ENCODE results near the gene C6. TPM values are rescaled to one million over a fixed set of nuclear protein-coding genes. Genes with fewer than 3 reads are reported as not detected.

C6 gene
- total and polyA plus RNA-seq, 2 of the 13 experiments (the other 11 are each of a cell fraction or from before 2014, with no cell fraction given): 0.28 to 4.7 TPM

GRCh38 chr5:41154491-41154890 lies 58.8 kb downstream of the C6 start (continued):
- TF ChIP-seq ZFP36L1 (CRISPR knock-in tag; IDR thresholded peaks at IDR 0.05) (no peak), KLF6 (CRISPR knock-in tag; IDR thresholded peaks at IDR 0.05) (no peak), ZNF205 (CRISPR knock-in tag; IDR thresholded peaks at IDR 0.05) (no peak)

DNA sequence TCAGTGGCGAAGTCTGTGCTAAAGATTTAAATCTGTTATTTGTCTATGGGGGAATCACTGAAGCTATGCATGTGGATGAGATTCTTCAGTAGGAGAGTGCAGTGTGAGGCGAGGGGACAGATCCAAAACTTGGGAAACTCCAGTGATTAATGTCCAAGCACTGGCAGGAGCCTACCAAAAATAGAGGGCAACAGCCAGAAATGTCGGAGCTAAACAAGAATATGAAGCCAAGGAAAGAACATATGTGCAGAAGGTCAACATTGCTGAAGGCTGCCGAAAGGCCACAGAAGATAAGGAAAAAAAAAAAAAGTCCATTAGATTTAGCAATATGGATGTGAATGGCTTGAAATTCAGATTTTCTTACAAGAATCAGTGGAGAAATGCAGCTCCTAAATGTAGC lies 61.8 kb downstream of the C6 start:
- no peaks in the 10 kb centered on the region for H3K27me3 ChIP-seq (ENCODE audit: control insufficient read depth in 1 of 2, insufficient read depth in 2 of 2, low read length in 2 of 2)
- no peaks in the 10 kb centered on the region for H3K9me3 ChIP-seq (ENCODE audit: low read length)
- H2AFZ ChIP-seq (ENCODE audit: low read length): no peak overlapping the region
- CTCF ChIA-PET (ENCODE audit: low intra/inter-chr PET ratio, low total read pairs): no interaction called here
- POLR2A ChIA-PET: no interaction called here
- ATAC-seq (no peak), DNase-seq (ENCODE audit: low spot score) (no peak), FAIRE-seq (no peak)
- no peaks in the 10 kb centered on the region for H4K20me1 ChIP-seq (ENCODE audit: insufficient read depth, low read length)
- H3K9ac ChIP-seq (ENCODE audit: insufficient read depth, low read depth, low read length): no peak overlapping the region
- intact Hi-C loops (cut with micrococcal nuclease; ENCODE audit: unreplicated experiment): no loop called here
- WGBS (ENCODE audit: low lambda C conversion rate): 33% methylated on average over 4 of the region's 4 CpGs
- H3K4me2 ChIP-seq (ENCODE audit: low read depth, low read length): no peak overlapping the region
- no TSS peak for BruUV-seq (replicated peaks)
- no peaks in the 10 kb centered on the region for H3K79me2 ChIP-seq (ENCODE audit: insufficient read depth, low read length)
- H3K4me3 ChIP-seq (replicated peaks in 1 of 3; ENCODE audit: insufficient read depth in 1 of 3, low read depth in 2 of 3, low read length in 3 of 3): no peak overlapping the region
- no peaks in the 10 kb centered on the region for H3K4me1 ChIP-seq (ENCODE audit: insufficient read depth, low read length)
- H3K27ac ChIP-seq (ENCODE audit: extremely low read length, insufficient read depth, low read length): no peak overlapping the region
- H3K36me3 ChIP-seq (replicated peaks in 1 of 2; ENCODE audit: control insufficient read depth in 1 of 2, insufficient read depth in 2 of 2, low read length in 2 of 2): no peaks in the 10 kb centered on the region
- in situ Hi-C loops (cut with HindIII; ENCODE audit: extremely low pct_ligation_motif_present, low pct_unique_long_range_greater_than_20kb): no loop called here
- TF ChIP-seq UBTF (CRISPR knock-in tag; IDR thresholded peaks at IDR 0.05): no peak
- TF ChIP-seq ZNF577 (CRISPR knock-in tag; IDR thresholded peaks at IDR 0.05; ENCODE audit: borderline replicate concordance, low read depth): no peak
- TF ChIP-seq HDAC2 (CRISPR knock-in tag; IDR thresholded peaks at IDR 0.05): no peak
- TF ChIP-seq RNF219 (CRISPR knock-in tag; IDR thresholded peaks at IDR 0.05): no peak
- TF ChIP-seq ZNF138 (CRISPR knock-in tag; IDR thresholded peaks at IDR 0.05; ENCODE audit: low read depth): no peak
- TF ChIP-seq SYNCRIP (IDR thresholded peaks at IDR 0.05; ENCODE audit: insufficient read depth, low read depth, low read length): no peak
- no peak for TF ChIP-seq ZNF512B (CRISPR knock-in tag; IDR thresholded peaks at IDR 0.05; ENCODE audit: borderline replicate concordance)
- no peak for TF ChIP-seq ZBTB10 (CRISPR knock-in tag; IDR thresholded peaks at IDR 0.05; ENCODE audit: borderline replicate concordance)
- TF ChIP-seq TCF7 (IDR thresholded peaks at IDR 0.05; ENCODE audit: low read depth): no peak

Measured in HepG2 (cell line).